ENCODE data around the gene CHMP2A.
"Not testable (repeated sequence)": the region's sequence is repeated elsewhere in the genome, so short reads cannot be mapped to it uniquely, and the experiment has no call there.

CHMP2A gene

GRCh38 chr19:58554494-58555368 lies at the start of gene CHMP2A:
Gene CHMP2A, minus strand, starts transcription at chr19:58555105. Its CDS starts 893 bp downstream, at chr19:58554212.
- peak; percentile 96 for DNase-seq

- DNase-seq, result no peak
Measured at GRCh38 chr19:58586133-58586765, 31.3 kb upstream of the CHMP2A start.

GRCh38 chr19:58585442-58586132 lies 30.7 kb upstream of the CHMP2A start:
- peak; percentile 43 for DNase-seq

- DNase-seq, result peak; percentile 95
Measured at GRCh38 chr19:58584498-58585441, 29.9 kb upstream of the CHMP2A start.

GRCh38 chr19:58582985-58583384 lies 28.1 kb upstream of the CHMP2A start:
- no peak for DNase-seq

- DNase-seq, result peak; percentile 94
Measured at GRCh38 chr19:58581227-58582141, 26.6 kb upstream of the CHMP2A start.

GRCh38 chr19:58579473-58580142 lies 24.7 kb upstream of the CHMP2A start:
- no peak for DNase-seq

- no peak for DNase-seq
Measured at GRCh38 chr19:58578012-58578925, 23.4 kb upstream of the CHMP2A start.

- DNase-seq, result not testable (repeated sequence)
Measured at GRCh38 chr19:58577581-58577980, 22.7 kb upstream of the CHMP2A start.

GRCh38 chr19:58575183-58576041 lies 20.5 kb upstream of the CHMP2A start:
- peak; percentile 91 for DNase-seq

- DNase-seq, result no peak
Measured at GRCh38 chr19:58573658-58574164, 18.8 kb upstream of the CHMP2A start.

- DNase-seq, result peak; percentile 100
Measured at GRCh38 chr19:58572818-58573657, 18.1 kb upstream of the CHMP2A start, which contains the start of gene MZF1. Gene MZF1, minus strand, starts transcription at chr19:58573335. Its CDS starts 1,946 bp downstream, at chr19:58571389.

GRCh38 chr19:58572026-58572817 lies 17.3 kb upstream of the CHMP2A start:
- DNase-seq, result no peak

GRCh38 chr19:58571575-58571947 lies 16.7 kb upstream of the CHMP2A start:
- no peak for DNase-seq

- DNase-seq, result no peak
Measured at GRCh38 chr19:58570770-58571574, 16.1 kb upstream of the CHMP2A start.
